MM.1S (cell line): ENCODE measurements around the gene FRMD8.

ENCODE experiments used
- EZH2 ChIP-seq: fragments of 300-600 bp; sonication (generic); optimal IDR thresholded peaks from 2 replicates; pipeline ENCODE3; 2017; ENCODE audit warnings: low read depth, mild to moderate bottlenecking, antibody characterized with exemption, low read length, mixed read lengths
- TF ChIP-seq, protein P1 (sequence below): fragments of 300-600 bp; sonication (generic); IDR thresholded peaks from 2 replicates; pipeline ENCODE4 v1.5.1; 2016; ENCODE audit warnings: antibody characterized with exemption, low read length, mixed read lengths

DNA sequence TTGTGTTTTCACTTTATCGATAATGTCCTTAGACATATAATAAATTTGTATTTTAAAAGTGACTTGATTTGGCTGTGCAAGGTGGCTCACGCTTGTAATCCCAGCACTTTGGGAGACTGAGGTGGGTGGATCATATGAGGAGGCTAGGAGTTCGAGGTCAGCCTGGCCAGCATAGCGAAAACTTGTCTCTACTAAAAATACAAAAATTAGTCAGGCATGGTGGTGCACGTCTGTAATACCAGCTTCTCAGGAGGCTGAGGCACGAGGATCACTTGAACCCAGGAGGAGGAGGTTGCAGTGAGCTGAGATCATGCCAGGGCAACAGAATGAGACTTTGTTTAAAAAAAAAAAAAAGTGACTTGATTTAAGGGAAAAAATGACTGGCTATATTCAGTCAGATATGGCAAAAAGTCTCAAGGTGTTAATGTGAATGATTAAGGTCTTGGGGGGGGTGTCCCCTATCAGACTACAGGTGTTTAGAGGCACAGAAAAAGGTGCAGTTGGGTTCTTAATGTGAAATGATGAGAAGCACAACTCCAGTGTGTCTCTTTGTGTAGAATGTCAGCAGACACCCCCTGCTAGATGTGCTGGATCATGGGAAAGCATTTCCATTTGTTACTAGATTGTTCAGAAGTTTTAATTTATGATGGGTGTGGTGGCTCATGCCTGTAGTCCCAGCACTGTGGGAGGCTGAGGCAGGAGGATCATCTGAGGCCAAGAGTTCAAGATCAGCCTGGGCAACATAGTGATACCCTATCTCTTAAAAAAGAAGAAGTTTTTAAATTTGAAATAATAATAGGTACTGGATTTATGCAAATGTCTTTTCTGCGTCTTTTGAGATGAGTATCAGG, 53.1 kb downstream of the FRMD8 start:
- TF ChIP-seq, protein P1, sequence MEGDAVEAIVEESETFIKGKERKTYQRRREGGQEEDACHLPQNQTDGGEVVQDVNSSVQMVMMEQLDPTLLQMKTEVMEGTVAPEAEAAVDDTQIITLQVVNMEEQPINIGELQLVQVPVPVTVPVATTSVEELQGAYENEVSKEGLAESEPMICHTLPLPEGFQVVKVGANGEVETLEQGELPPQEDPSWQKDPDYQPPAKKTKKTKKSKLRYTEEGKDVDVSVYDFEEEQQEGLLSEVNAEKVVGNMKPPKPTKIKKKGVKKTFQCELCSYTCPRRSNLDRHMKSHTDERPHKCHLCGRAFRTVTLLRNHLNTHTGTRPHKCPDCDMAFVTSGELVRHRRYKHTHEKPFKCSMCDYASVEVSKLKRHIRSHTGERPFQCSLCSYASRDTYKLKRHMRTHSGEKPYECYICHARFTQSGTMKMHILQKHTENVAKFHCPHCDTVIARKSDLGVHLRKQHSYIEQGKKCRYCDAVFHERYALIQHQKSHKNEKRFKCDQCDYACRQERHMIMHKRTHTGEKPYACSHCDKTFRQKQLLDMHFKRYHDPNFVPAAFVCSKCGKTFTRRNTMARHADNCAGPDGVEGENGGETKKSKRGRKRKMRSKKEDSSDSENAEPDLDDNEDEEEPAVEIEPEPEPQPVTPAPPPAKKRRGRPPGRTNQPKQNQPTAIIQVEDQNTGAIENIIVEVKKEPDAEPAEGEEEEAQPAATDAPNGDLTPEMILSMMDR = no peak
- no peak for TF ChIP-seq EZH2
